Type B pancreatic cell (in vitro differentiated cells): ENCODE measurements around the gene TMPRSS11A. TPM values are rescaled to one million over a fixed set of nuclear protein-coding genes. Genes with fewer than 3 reads are reported as not detected.

Experiments used
- DNase-seq: peaks from one replicate; pipeline ENCODE4 v3.0.0; 2021; ENCODE audit warnings: mixed read lengths; ENCODE audit not compliant: unreplicated experiment; ENCODE audit errors: extremely low spot score
- H3K27ac Mint-ChIP-seq: 2 replicates; pipeline ENCODE4 v1.8.0; 2021; ENCODE audit warnings: mild to moderate bottlenecking, mixed read lengths
- H3K27me3 Mint-ChIP-seq: 2 replicates; pipeline ENCODE4 v1.8.0; 2021; ENCODE audit warnings: mixed read lengths
- H3K36me3 Mint-ChIP-seq: 2 replicates; pipeline ENCODE4 v1.8.0; 2021; ENCODE audit warnings: mixed read lengths
- H3K4me1 Mint-ChIP-seq: one replicate; pipeline ENCODE4 v1.8.0; 2021; ENCODE audit warnings: mixed read lengths; ENCODE audit not compliant: unreplicated experiment
- H3K4me3 Mint-ChIP-seq: 2 replicates; pipeline ENCODE4 v1.8.0; 2021; ENCODE audit warnings: mild to moderate bottlenecking, mixed read lengths
- H3K9me3 Mint-ChIP-seq: 2 replicates; pipeline ENCODE4 v1.8.0; 2021; ENCODE audit warnings: mixed read lengths
- CTCF ChIP-seq: fragments of 200-600 bp; sonication (generic); conservative IDR thresholded peaks from 2 replicates; pipeline ENCODE4 v1.5.0; 2021; ENCODE audit warnings: antibody characterized with exemption, mild to moderate bottlenecking
- total RNA-seq: library from RNA; stranded (reverse); gene quantifications from 2 replicates; pipeline ENCODE4 v1.2.1, GENCODE V29; 2021; ENCODE audit warnings: low replicate concordance

Gene TMPRSS11A
- total RNA-seq, 1 donor from 2014 or later, result 0.43 TPM

- H3K4me3 Mint-ChIP-seq, result no peak overlapping the region
- no peak for TF ChIP-seq CTCF
- H3K9me3 Mint-ChIP-seq, result no peaks in the 10 kb centered on the region
- H3K4me1 Mint-ChIP-seq, result no peaks in the 10 kb centered on the region
- DNase-seq, result no peak
- H3K27ac Mint-ChIP-seq, result no peak overlapping the region
- no peaks in the 10 kb centered on the region for H3K36me3 Mint-ChIP-seq
- H3K27me3 Mint-ChIP-seq, result no peaks in the 10 kb centered on the region
Observed at GRCh38 chr4:67894659-67895058, 68.6 kb downstream of the TMPRSS11A start.

DNA sequence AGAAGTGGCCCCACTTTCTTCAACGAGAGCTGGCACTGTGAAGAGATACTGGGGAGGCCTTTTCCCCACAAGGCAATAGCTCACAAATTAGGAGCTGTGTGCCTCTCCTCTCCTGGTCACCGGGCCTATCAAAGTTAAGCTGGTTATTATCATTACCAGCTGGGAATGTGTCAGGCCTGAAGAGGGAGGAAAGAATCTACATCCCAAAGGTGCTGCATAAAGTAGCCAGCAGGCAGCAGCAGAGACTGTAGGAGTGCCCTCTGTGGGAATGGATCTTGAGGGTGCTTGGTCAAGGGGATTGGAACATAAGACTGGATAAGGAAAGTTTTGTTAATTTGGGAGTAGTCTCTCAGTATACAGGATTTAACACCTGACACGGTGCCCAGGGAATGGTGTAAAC lies 70.4 kb downstream of the TMPRSS11A start:
- H3K4me1 Mint-ChIP-seq, result no peaks in the 10 kb centered on the region
- H3K36me3 Mint-ChIP-seq, result no peaks in the 10 kb centered on the region
- DNase-seq, result no peak
- no peaks in the 10 kb centered on the region for H3K9me3 Mint-ChIP-seq
- no peaks in the 10 kb centered on the region for H3K27me3 Mint-ChIP-seq
- no peak overlapping the region for H3K4me3 Mint-ChIP-seq
- TF ChIP-seq CTCF, result no peak
- H3K27ac Mint-ChIP-seq, result no peak overlapping the region

DNA sequence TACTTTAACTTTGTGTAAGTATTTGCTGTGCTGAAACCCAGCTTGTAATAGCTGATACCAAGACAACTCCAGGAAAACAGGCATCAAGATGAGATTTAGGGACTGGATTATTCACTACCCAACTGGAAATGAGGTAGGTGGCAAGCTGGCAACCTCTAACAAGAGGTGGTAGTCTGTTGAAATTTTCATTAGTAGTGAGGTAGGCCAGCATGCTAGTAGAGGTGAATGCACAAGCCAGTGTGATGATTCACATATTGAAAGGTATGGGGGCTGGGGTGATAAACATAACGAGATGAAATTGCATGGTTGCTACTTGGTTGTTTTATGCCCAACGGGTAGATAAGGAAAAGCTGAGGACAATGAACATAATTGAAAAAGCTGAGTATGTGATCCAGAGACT lies 71.0 kb downstream of the TMPRSS11A start:
- no peak for DNase-seq
- no peaks in the 10 kb centered on the region for H3K36me3 Mint-ChIP-seq
- no peak overlapping the region for H3K4me3 Mint-ChIP-seq
- H3K9me3 Mint-ChIP-seq, result no peaks in the 10 kb centered on the region
- H3K27me3 Mint-ChIP-seq, result no peaks in the 10 kb centered on the region
- no peaks in the 10 kb centered on the region for H3K4me1 Mint-ChIP-seq
- no peak for TF ChIP-seq CTCF
- H3K27ac Mint-ChIP-seq, result no peak overlapping the region

GRCh38 chr4:67891645-67892044 lies 71.6 kb downstream of the TMPRSS11A start:
- no peak overlapping the region for H3K4me3 Mint-ChIP-seq
- no peak for DNase-seq
- no peaks in the 10 kb centered on the region for H3K4me1 Mint-ChIP-seq
- no peaks in the 10 kb centered on the region for H3K36me3 Mint-ChIP-seq
- H3K27ac Mint-ChIP-seq, result no peak overlapping the region
- H3K27me3 Mint-ChIP-seq, result no peaks in the 10 kb centered on the region
- TF ChIP-seq CTCF, result no peak
- no peaks in the 10 kb centered on the region for H3K9me3 Mint-ChIP-seq

DNA sequence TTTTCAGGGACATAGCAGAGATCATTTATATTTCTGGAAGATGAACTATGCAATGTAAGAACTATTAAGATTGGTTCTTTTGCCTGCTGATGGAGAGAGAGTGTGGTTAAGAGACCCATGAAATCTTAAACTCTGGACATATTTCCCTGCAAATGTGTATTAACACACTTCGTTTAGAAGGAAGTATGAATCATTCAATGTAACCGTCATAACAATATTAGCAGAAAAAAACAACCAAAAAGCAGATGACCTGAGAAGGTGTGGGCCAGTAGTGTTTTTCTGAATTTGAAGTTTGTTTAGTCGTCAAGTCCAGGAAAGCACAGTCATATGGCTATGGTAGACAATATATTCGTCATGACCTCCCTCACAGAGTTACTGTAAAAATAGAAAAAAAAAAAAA lies 77.0 kb downstream of the TMPRSS11A start:
- no peak for DNase-seq
- H3K4me1 Mint-ChIP-seq, result no peaks in the 10 kb centered on the region
- no peaks in the 10 kb centered on the region for H3K9me3 Mint-ChIP-seq
- no peak overlapping the region for H3K27ac Mint-ChIP-seq
- H3K36me3 Mint-ChIP-seq, result no peaks in the 10 kb centered on the region
- no peak overlapping the region for H3K4me3 Mint-ChIP-seq
- no peaks in the 10 kb centered on the region for H3K27me3 Mint-ChIP-seq
- no peak for TF ChIP-seq CTCF

- DNase-seq, result no peak
Observed at GRCh38 chr4:67885762-67886161, 77.5 kb downstream of the TMPRSS11A start.

More at GRCh38 chr4:67885762-67886161, 77.5 kb downstream of the TMPRSS11A start:
- H3K4me3 Mint-ChIP-seq, result no peak overlapping the region
- no peaks in the 10 kb centered on the region for H3K36me3 Mint-ChIP-seq
- no peaks in the 10 kb centered on the region for H3K27me3 Mint-ChIP-seq
- H3K27ac Mint-ChIP-seq, result no peak overlapping the region
- H3K4me1 Mint-ChIP-seq, result no peaks in the 10 kb centered on the region
- no peak for TF ChIP-seq CTCF
- no peaks in the 10 kb centered on the region for H3K9me3 Mint-ChIP-seq
